SK-N-SH treated with all-trans-retinoic acid at 6 μM for 48 hours (cell line): ENCODE data around the gene RASSF5.

Experiments used
- ARNTL ChIP-seq: fragments of 450-650 bp; formaldehyde crosslinking; IDR thresholded peaks from 2 replicates; pipeline ENCODE4 v1.5.0; 2020; ENCODE audit warnings: low read depth, mild to moderate bottlenecking, moderate library complexity, borderline replicate concordance
- BACH2 ChIP-seq: fragments of 250-450 bp; sonication (Bioruptor Pico); IDR thresholded peaks from 2 replicates; pipeline ENCODE4 v1.9.0; 2021; ENCODE audit warnings: mild to moderate bottlenecking, borderline replicate concordance
- CSDC2 ChIP-seq: fragments of 250-450 bp; sonication (Bioruptor Pico); IDR thresholded peaks from 2 replicates; pipeline ENCODE4 v1.5.0; 2020; ENCODE audit warnings: mild to moderate bottlenecking, moderate library complexity
- ESRRG ChIP-seq: fragments of 250-450 bp; sonication (Bioruptor Pico); IDR thresholded peaks from 2 replicates; pipeline ENCODE4 v1.6.1; 2021; ENCODE audit warnings: mild to moderate bottlenecking
- OSR1 ChIP-seq: fragments of 250-450 bp; sonication (Bioruptor Pico); IDR thresholded peaks from 2 replicates; pipeline ENCODE4 v1.8.0; 2022; ENCODE audit warnings: moderate library complexity, mild to moderate bottlenecking, inconsistent platforms
- PPARA ChIP-seq: fragments of 250-450 bp; sonication (Bioruptor Pico); IDR thresholded peaks from 2 replicates; pipeline ENCODE4 v1.5.0; 2020; ENCODE audit warnings: mild to moderate bottlenecking, borderline replicate concordance
- SNAI2 ChIP-seq: fragments of 250-450 bp; sonication (Bioruptor Pico); IDR thresholded peaks from 2 replicates; pipeline ENCODE4 v1.5.0; 2020; ENCODE audit warnings: mild to moderate bottlenecking, moderate library complexity
- ZFP30 ChIP-seq: fragments of 450-650 bp; formaldehyde crosslinking; IDR thresholded peaks from 2 replicates; pipeline ENCODE4 v1.5.0; 2022; ENCODE audit warnings: mild to moderate bottlenecking, moderate library complexity
- ZNF70 ChIP-seq: fragments of 450-650 bp; formaldehyde crosslinking; IDR thresholded peaks from 2 replicates; pipeline ENCODE4 v1.5.0; 2020; ENCODE audit warnings: mild to moderate bottlenecking, moderate library complexity
- TF ChIP-seq, protein P1 (sequence below): fragments of 250-450 bp; sonication (Bioruptor Pico); IDR thresholded peaks from 2 replicates; pipeline ENCODE4 v1.8.0; 2020; ENCODE audit warnings: mild to moderate bottlenecking, moderate library complexity, borderline replicate concordance

DNA sequence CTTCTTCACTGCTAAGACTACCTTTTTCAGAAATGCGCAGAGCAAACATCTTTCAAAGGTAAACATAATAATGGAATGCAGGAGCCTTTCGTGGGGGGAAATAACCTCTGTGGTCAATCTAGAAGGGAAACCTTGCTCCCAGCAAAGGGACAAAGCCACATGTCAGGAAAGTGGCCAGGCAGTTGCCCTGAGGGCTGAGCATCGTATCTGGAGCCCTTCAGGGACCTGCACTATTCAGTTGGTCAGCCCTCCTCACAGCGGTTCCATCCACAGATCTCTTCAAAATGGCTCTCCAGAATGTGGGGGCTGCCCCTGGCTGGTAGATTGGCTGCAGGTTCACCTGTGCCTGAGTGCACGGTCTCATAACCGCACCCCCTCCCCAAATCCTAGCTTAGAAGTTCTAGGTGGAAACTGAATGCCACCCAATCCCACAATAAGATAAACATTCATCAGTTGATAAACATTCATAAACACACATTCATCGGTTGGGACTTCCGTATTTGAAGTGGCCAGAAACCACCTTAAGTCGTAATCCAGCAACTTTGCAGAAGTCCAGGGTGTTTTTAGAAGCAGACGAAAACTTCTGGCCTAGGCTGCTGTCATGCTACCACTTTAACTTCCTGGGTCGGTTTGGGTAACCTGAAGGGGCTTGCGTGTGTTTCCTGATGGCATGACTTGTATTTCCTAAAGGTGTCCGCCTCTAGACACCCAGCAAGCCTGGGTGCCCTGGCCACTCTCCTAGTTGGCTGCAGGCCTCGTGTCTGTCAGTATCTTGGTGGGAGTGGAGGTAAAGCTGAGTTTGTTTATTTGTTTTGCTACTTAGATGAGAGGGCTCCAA is 50.5 kb downstream of the RASSF5 start:
- TF ChIP-seq ESRRG (no peak), BACH2 (CRISPR knock-in tag) (no peak), ARNTL (no peak), PPARA (CRISPR knock-in tag) (no peak), ZNF70 (CRISPR knock-in tag) (no peak), SNAI2 (CRISPR knock-in tag) (no peak), ZFP30 (CRISPR knock-in tag) (no peak), CSDC2 (CRISPR knock-in tag) (no peak), OSR1 (CRISPR knock-in tag) (no peak)
- TF ChIP-seq, protein P1, sequence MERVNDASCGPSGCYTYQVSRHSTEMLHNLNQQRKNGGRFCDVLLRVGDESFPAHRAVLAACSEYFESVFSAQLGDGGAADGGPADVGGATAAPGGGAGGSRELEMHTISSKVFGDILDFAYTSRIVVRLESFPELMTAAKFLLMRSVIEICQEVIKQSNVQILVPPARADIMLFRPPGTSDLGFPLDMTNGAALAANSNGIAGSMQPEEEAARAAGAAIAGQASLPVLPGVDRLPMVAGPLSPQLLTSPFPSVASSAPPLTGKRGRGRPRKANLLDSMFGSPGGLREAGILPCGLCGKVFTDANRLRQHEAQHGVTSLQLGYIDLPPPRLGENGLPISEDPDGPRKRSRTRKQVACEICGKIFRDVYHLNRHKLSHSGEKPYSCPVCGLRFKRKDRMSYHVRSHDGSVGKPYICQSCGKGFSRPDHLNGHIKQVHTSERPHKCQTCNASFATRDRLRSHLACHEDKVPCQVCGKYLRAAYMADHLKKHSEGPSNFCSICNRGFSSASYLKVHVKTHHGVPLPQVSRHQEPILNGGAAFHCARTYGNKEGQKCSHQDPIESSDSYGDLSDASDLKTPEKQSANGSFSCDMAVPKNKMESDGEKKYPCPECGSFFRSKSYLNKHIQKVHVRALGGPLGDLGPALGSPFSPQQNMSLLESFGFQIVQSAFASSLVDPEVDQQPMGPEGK, result no peak
